ENCODE data around the gene ANAPC2. TPM values are rescaled to one million over a fixed set of nuclear protein-coding genes. Genes with fewer than 3 reads are reported as not detected.

Gene ANAPC2
- polyA plus RNA-seq, 3 donors: 1.9 to 76.8 (median 2.0) TPM

- Histone ChIP-seq H3K4me1 (ENCODE audit: control insufficient read depth in 1 of 2, insufficient read depth in 2 of 2, low read length in 2 of 2) (peaks cover 21 to 30% of the 10 kb centered on the region in 2 donors), H3K27ac (ENCODE audit: low read depth in 1 of 2, low read length in 2 of 2) (no peak overlapping the region), H3K4me3 (replicated peaks in 1 of 3; ENCODE audit: low read depth in 2 of 3, low read length in 3 of 3) (no peak overlapping the region), H3K9ac (ENCODE audit: insufficient read depth, low read length, poor library complexity, severe bottlenecking) (no peak overlapping the region), H2AFZ (ENCODE audit: insufficient read depth, low read depth, low read length, poor library complexity, severe bottlenecking) (no peak overlapping the region), H3K4me2 (replicated peaks; ENCODE audit: extremely low read depth, low read length, poor library complexity, severe bottlenecking) (no peak overlapping the region), H3K9me3 (replicated peaks in 1 of 2; ENCODE audit: control insufficient read depth in 1 of 2, insufficient read depth in 1 of 2, low read length in 2 of 2) (no peaks in the 10 kb centered on the region), H4K20me1 (ENCODE audit: insufficient read depth, low read length) (peaks cover 41% of the 10 kb centered on the region), H3K27me3 (ENCODE audit: control insufficient read depth in 2 of 2, insufficient read depth in 2 of 2, low read length in 2 of 2) (no peaks in the 10 kb centered on the region), H3K79me2 (ENCODE audit: insufficient read depth, low read length) (peaks cover 29% of the 10 kb centered on the region), H3K36me3 (replicated peaks in 1 of 2; ENCODE audit: control insufficient read depth in 1 of 2, insufficient read depth in 2 of 2, low read length in 2 of 2) (peaks cover 17 to 23% of the 10 kb centered on the region in 2 donors)
- no peak overlapping the region for H3K4me3 Mint-ChIP-seq
- H3K36me3 Mint-ChIP-seq: peaks cover 6 to 30% of the 10 kb centered on the region in 2 donors
- 96% methylated on average over 10 of the region's 14 CpGs for WGBS (ENCODE audit: insufficient coverage)
- TF ChIP-seq, protein P1, sequence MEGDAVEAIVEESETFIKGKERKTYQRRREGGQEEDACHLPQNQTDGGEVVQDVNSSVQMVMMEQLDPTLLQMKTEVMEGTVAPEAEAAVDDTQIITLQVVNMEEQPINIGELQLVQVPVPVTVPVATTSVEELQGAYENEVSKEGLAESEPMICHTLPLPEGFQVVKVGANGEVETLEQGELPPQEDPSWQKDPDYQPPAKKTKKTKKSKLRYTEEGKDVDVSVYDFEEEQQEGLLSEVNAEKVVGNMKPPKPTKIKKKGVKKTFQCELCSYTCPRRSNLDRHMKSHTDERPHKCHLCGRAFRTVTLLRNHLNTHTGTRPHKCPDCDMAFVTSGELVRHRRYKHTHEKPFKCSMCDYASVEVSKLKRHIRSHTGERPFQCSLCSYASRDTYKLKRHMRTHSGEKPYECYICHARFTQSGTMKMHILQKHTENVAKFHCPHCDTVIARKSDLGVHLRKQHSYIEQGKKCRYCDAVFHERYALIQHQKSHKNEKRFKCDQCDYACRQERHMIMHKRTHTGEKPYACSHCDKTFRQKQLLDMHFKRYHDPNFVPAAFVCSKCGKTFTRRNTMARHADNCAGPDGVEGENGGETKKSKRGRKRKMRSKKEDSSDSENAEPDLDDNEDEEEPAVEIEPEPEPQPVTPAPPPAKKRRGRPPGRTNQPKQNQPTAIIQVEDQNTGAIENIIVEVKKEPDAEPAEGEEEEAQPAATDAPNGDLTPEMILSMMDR (IDR thresholded peaks at IDR 0.05): no peak
- no peak for DNase-seq
- no peaks in the 10 kb centered on the region for H3K27me3 Mint-ChIP-seq (ENCODE audit: low read depth in 3 of 3)
- peaks cover 26% of the 10 kb centered on the region for H3K4me1 Mint-ChIP-seq
- intact Hi-C loops (cut with micrococcal nuclease): no loop called here
- H3K27ac Mint-ChIP-seq: no peak overlapping the region
- H3K9me3 Mint-ChIP-seq: peaks cover 0 to 2% (median 0%) of the 10 kb centered on the region in 7 donors
These were observed 5.4 kb upstream of the ANAPC2 start for GRCh38 chr9:137193771-137194170.

GRCh38 chr9:137192859-137193258 lies 4.5 kb upstream of the ANAPC2 start:
- Histone ChIP-seq H3K79me2 (ENCODE audit: insufficient read depth, low read length) (peaks cover 28% of the 10 kb centered on the region), H3K27ac (ENCODE audit: low read depth in 1 of 2, low read length in 2 of 2) (no peak overlapping the region), H2AFZ (ENCODE audit: insufficient read depth, low read depth, low read length, poor library complexity, severe bottlenecking) (no peak overlapping the region), H4K20me1 (ENCODE audit: insufficient read depth, low read length) (peaks cover 32% of the 10 kb centered on the region), H3K36me3 (replicated peaks in 1 of 2; ENCODE audit: control insufficient read depth in 1 of 2, insufficient read depth in 2 of 2, low read length in 2 of 2) (peaks cover 17 to 23% of the 10 kb centered on the region in 2 donors), H3K9ac (ENCODE audit: insufficient read depth, low read length, poor library complexity, severe bottlenecking) (no peak overlapping the region), H3K27me3 (ENCODE audit: control insufficient read depth in 2 of 2, insufficient read depth in 2 of 2, low read length in 2 of 2) (no peaks in the 10 kb centered on the region), H3K4me1 (ENCODE audit: control insufficient read depth in 1 of 2, insufficient read depth in 2 of 2, low read length in 2 of 2) (peaks cover 18 to 24% of the 10 kb centered on the region in 2 donors), H3K4me3 (replicated peaks in 1 of 3; ENCODE audit: low read depth in 2 of 3, low read length in 3 of 3) (no peak overlapping the region), H3K9me3 (replicated peaks in 1 of 2; ENCODE audit: control insufficient read depth in 1 of 2, insufficient read depth in 1 of 2, low read length in 2 of 2) (no peaks in the 10 kb centered on the region), H3K4me2 (replicated peaks; ENCODE audit: extremely low read depth, low read length, poor library complexity, severe bottlenecking) (no peak overlapping the region)
- 100% methylated on average over 2 of the region's 2 CpGs for WGBS (ENCODE audit: insufficient coverage)
- no peak overlapping the region for H3K27ac Mint-ChIP-seq
- intact Hi-C loops (cut with micrococcal nuclease): no loop called here
- H3K36me3 Mint-ChIP-seq: peaks cover 6 to 30% of the 10 kb centered on the region in 2 donors
- no peak for DNase-seq
- H3K27me3 Mint-ChIP-seq (ENCODE audit: low read depth in 3 of 3): no peaks in the 10 kb centered on the region
- peaks cover 0 to 2% (median 0%) of the 10 kb centered on the region in 7 donors for H3K9me3 Mint-ChIP-seq
- no peak overlapping the region for H3K4me3 Mint-ChIP-seq
- TF ChIP-seq, protein P1 (IDR thresholded peaks at IDR 0.05): no peak
- peaks cover 19% of the 10 kb centered on the region for H3K4me1 Mint-ChIP-seq

All from CD14-positive monocyte (primary cell).